Frontal cortex (tissue), 4 donors: ENCODE data around the gene IFI44L. TPM values are rescaled to one million over a fixed set of nuclear protein-coding genes. Genes with fewer than 3 reads are reported as not detected.

ENCODE experiments used
- DNase-seq, 2 donors: peaks; one replicate each; pipeline ENCODE4 v3.0.0; 2012; ENCODE audit warnings: low spot score in 2 of 2
- FAIRE-seq: peaks from 2 replicates; lab custom pipeline; 2012; peaks lifted over from hg19 to GRCh38; lab: Jason Lieb, UNC
- total RNA-seq: library from RNA; depleted of rRNA; stranded (reverse); fragments of >200 nt; gene quantifications from one replicate; pipeline ENCODE4 v1.2.3, GENCODE V29; 2014
- donor health status: control.
- donor health status: control.
- donor health status: control.

IFI44L gene
- total RNA-seq, 1 donor from 2014 or later, result 7.3 TPM

DNA sequence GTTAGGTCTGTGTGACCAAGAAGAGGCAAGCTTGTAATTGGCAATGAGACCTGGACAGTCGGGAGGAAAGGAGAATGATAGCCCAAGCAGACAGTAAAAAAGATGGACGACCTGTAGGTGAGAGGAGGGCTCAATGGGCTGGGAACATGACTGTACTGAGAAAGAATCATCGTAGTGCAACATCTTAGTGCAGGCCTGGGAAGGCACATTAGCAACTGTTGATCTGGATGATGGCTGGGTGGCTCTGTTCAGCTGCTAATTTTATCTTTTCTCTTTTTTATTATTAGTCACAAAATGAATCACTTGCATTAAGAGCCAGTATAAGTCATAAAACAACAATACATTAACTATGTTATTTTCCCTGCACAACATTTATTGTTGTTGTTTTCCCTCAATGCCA is 62.2 kb downstream of the IFI44L start:
- FAIRE-seq, result no peak
- DNase-seq, result no peak

DNA sequence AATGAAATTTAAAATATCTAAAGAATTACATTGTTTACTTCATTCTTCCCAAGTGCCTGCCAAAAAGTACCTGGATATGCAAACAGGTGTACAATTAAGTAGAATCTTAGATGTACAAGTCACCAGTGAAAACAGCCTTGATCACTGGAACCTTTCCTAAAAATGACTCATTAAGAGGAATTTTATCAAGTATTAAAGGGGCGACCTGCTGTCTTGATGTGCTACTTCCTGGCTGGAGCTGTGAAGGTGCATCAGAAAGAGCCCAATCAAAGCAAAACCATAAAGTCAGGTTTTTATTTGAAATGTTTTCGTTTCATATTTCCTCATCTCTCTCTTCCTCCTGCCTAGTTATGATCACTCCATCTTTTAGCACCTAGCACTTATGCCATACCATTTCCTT is 62.8 kb downstream of the IFI44L start:
- DNase-seq (no peak), FAIRE-seq (no peak)

DNA sequence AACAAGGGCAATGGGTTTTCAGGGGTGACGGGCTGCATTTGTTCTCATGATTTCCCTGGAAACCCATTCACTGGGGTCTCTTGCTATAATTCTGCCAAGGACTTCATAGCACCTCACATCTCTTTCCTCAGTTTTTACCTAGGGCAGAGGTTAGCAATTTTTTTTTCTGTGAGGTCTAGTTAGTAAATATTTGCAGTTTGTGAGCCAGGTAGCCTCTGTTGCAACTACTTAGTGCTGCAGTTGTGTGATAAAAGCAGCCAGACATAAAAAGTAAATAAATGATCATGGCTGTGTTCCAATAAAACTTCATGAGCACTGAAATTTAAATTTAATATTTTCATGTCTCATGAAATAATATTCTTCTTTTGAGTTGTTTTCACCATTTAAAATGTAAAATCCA is 67.1 kb downstream of the IFI44L start:
- no peak for DNase-seq
- FAIRE-seq, result no peak

DNA sequence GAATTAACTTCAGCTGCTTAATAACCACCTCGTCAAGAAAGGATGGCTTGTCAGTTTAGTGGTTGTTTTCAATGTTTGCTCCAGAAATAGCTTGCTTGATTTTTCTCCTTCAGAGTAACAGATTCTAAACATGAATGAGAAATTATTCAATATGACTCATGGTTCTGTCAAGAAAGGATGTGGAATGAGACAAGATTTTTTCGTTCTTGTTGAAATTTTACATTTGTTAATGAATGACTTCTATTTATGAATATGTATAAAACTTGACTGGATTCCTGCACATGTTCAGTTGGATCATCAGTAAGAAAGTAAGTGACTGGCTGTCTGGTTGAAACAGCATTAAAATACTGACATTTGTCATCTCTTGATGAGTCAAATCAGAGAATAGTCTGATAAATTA is 67.7 kb downstream of the IFI44L start:
- DNase-seq, result no peak
- FAIRE-seq, result no peak

DNA sequence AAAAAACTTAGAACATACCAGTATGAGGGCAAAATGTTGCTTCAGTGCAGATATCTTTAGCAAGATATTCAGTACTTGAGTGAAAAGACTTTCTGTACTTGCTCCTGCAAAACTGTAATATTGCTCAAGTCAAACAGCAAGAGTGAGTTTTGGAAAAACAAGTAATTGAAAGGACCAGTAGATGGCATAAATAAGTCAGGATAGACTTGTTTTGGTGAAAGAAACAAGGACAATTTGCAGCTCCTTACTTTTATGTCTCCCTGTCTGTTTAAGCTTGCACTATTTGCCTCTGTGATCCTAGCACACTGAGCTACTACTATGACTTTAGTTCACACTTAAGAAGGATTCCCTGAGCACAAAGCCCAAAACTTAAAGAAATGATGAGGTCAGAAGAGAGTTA is 68.4 kb downstream of the IFI44L start:
- no peak for FAIRE-seq
- DNase-seq, result peak in 1 of 2 donors; percentile 6

DNA sequence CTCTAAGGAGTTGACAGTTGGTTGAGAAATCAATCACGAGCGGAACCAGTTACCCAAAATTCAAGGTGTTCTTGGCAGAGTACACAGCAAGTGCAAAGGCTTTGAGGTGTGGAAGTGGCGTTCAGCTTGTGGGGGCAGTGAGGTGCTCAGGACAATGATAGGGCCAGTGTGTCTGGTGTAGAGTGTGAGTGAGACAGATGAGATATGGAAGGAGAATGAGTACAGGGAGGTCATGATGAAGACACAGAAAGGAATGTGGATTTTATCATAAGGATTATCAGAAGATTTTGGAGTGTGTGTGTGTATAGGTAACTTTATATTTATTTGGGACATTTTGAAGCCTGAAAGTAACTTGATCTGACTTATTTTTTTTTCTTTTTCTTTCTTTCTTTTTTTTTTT is 70.3 kb downstream of the IFI44L start:
- FAIRE-seq, result no peak
- DNase-seq, result no peak

DNA sequence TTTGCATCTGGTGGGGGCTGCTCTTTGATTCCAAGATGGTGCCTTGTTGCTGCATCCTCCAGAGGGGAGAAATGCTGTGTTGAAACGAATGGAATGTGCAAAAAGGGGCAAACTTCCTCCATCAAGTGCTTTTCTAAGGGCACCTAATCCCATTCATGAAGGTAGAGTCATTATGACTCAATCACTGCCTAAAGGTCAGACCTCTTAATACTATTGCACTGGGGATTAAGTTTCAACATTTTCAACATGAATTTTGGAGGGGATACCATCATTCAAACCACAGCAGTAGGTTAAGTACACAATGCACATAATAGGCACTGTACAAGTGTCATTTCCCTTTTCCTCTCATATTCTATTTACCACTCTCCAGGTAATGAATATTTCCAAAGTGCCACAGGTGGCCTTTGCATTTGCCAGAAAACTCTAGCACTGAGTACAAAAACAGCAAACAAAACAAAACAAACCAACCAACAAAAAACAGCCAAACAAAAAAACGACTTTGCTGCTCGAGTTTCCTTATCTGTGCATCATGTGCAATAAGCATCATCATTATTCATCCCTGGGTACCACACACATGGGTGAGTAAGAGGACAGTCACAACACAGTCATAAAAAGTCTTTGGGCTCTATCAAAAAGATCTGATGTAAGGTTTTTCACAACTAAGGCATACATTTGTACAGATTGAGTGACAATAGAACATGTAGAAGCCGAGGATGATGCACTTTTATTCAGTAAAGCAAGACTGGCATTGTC is 71.9 kb downstream of the IFI44L start:
- no peak for FAIRE-seq
- DNase-seq, result no peak

Other genes starting within 250 kb of the IFI44L start
- 7.7 TPM for gene PTGFR, start 129.5 kb upstream of the IFI44L start, total RNA-seq
- gene IFI44, start 29.4 kb downstream of the IFI44L start, total RNA-seq, result 34.2 TPM